Glomerular visceral epithelial cell (primary cell): ENCODE data around the gene PRRT3.

ENCODE experiments used
- DNase-seq: peaks from one replicate; pipeline ENCODE4 v3.0.0-alpha.2; 2016; ENCODE audit errors: extremely low spot score

The PRRT3 gene

DNA sequence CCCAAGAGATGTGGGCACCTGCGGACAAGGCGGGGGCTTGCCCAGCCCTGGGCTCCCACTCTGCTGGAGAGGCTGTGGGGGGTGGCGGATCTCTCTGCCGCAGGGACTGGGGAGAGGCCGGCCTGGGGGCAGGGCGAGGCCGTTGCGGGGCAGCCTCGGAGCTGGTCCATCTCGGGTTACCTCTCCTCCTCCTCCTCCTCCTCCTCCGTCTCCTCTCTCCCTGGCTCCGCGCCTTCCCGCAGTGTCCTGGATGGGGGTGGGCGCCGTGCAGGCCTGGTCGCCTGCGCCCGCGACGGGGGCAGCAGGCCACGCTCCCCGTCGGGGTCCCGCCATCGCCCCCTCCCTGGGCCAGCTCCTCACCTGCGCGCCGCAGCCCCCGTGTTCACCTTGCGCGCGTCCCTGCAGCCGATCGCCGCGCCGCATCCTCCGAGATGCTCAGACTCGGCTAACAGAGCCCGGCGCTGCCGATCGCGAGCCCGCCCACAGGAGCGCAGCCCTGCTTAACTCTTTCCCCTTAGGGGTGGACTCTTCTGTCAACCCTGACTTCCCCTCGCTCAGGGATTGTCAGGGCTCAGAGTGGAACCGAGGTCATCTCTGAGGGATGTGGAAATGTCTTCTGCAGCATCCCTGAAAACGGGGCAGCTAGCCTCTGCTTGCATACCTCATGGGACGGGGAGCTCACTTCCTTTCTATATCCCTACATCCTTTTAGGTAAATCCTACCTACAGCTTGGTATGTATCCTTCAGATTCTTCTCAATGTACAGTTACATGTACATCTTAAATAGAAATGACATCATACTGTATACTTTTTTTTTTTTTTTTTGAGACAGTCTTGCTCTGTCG is at the start of gene PRRT3:
PRRT3 (minus strand) TSS at position 447 of the 844 bp plus-strand sequence. CDS start 2,293 bp downstream, outside the sequence.
- DNase-seq = peak; percentile 42

DNA sequence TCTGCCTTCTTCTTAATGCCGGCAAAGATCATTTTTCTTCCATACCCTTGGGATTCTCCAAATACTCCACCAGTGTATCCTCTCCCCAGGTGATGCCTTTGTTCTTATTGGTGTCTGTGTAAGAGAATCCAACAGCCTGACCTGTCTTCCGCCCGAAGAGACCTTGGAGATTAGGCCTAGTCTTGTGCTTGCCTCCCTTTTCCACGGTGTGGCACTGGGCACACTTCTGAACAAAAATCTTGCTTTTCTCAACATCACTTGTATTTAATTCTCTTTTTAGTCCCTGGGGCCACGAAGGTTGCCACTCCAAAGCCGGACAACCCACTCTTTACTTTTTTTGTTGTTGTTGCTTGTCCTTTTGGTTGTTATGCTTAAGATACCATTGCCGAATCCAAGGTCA is 48.5 kb upstream of the PRRT3 start:
- DNase-seq = no peak

- DNase-seq = no peak
Measured at GRCh38 chr3:9994086-9994844, 42.1 kb upstream of the PRRT3 start.

DNA sequence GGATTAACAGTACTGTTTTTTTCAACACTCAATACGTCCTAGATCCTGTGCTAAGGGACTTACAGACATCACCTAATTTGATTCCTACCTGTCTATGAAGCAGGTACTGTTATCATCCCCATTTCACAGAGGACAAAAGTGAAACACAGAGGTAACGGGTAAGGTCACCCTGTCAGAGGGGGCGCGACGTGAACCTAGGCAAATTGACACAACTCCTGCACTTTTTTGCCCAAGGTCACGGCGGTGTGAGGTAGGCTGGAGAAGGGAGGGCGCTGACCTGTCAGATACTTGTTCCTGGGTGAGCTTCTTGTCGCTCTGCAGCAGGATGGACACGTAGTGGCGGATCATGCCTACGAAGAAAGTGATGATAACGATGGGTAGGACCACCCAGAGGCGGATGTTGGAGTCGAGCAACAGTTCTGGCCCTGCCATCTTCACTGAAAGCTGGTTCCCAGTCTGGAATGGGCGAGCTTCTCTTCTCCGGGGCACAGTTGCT is 34.1 kb upstream of the PRRT3 start:
- no peak for DNase-seq

DNA sequence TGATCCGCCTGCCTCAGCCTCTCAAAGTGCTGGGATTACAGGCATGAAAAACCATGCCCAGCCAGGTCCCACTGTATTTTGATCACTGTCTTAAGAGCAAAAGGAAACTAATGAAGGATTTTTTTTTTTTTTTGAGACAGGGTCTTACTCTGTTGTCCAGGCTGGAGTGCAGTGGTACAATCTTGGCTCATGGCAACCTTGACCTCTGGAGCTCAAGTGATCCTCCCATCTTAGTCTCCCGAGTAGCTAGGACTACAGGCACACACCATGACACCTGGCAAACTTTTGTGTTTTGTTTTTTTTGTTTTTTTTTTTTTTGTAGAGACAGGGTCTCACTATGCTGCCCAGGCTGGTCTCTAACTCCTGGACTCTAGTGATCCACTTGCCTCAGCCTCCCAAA is 28.0 kb upstream of the PRRT3 start:
- DNase-seq = no peak

- DNase-seq = no peak
Measured at GRCh38 chr3:9978710-9979305, 26.6 kb upstream of the PRRT3 start.

DNA sequence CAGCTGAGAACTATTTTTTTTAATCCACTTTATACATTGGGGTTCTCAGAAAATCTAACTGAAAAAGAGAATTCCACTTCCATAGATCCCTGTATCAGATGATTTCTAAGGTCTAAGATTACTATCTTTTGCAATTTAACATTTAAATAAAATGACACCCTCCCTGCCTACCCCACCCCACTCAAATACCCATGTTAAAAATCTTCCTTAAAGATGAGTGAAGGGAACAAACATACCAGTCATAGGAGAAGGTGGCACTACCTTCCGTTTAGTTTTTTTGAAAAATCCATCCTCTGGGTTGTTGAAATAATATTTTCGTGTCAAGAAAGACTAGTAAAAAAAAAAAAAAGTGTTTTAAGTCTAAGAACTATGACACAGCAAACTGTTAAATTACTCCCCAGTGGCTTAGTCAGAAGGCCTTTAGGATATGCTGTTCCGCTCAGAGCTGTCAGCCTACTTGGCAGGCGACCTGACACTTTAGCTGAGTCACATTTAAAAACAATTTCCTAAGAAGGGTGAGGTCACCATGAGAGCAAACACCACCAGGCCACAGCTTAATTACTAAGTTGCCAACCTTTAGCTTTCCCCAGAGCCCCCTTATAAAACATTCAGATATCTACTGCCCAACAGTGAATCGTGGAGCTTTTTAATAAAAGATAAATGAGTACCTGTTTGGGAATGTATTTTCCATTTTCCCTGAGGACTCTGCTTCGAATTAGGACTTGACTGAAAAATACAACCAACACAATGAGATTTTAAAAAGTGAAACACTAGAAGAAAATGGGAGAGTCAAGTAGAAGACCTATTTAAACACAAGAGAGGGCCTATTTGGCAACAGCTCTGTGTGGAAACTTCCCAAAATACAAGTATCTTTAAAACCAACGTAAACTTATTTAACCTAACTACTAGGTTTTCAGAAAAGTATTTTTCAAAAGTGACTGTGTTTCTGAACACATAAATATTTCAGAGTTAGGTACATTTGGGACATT is 24.8 kb upstream of the PRRT3 start:
- DNase-seq = peak; percentile 86

DNA sequence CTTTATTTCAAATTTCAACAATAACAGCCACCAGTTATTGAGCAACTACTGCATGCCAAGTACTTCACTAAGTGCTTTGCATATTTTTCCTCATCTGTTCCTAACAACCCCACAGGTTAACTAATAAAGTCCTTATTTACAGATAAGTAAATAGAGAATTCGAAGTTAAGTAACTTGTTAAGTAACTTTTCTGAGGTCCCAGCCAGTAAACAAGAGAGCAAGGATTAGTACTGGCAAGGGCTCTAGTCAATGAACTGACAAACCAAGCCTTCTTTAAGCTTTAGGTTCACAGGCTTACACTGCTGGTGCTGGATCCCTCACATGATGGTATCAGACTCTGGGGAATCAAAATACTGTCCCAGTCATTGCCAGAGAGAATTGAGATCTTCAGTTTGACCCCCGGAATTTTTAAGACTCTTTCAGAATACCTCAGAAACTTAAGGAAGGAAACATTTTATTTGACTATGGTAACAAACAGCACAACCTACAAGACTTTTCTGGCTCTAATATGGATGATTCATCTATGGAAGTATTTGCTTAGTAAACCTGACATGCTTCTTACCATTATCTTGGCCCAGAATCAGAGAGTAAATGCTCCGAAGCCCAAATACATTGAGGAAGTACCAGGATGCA is 17.9 kb upstream of the PRRT3 start:
- peak; percentile 22 for DNase-seq

GRCh38 chr3:9969632-9970019 is 17.4 kb upstream of the PRRT3 start:
- DNase-seq = no peak

GRCh38 chr3:9966841-9967240 is 14.6 kb upstream of the PRRT3 start:
- DNase-seq = no peak

DNA sequence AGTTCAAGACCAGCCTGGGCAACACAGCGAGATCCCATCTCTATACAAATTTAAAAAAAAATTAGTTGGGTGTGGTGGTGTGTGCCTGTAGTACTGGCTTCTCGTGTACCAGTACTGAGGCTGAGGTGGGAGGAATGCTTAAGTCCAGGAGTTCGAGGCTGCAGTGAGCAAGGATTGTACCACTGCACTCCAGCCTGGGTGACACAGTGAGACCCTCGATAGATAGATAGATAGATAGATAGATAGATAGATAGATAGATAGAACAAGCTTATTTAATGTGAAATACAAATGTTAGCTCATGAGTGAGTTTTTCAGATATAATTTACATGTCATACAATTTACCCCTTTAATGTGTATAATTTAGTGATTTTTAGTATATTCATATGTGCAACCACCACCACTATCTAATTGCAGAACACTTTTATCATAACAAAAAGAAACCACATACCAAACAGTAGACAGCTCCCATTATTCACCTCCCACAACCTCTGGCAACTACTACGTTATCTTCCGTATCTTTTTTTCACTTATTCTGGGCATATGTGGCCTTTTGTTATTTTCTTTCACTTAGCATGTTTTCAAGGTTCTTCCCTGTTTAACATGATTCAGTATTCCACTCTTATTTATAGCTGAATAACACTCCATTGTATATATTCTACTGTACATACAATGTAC is 13.1 kb upstream of the PRRT3 start:
- DNase-seq = no peak

DNA sequence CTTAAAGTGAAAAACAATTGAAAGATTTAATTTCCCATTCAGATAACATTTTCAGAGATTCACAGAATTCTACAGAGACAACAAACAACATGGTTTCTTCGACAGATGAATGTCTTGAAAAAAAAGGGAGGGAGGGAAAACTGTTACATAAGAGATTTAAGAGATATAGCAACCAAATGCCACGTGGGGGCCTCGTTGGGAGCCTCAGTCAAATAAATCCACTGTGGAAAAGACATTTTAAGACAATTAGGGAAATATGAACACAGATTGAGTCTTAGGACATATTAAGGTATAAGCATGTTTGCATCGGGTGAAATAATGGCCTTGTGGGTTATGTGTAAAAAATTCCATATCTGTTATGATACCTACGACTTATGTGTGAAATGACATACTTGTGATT is 5.0 kb upstream of the PRRT3 start:
- DNase-seq = no peak

- no peak for DNase-seq
Measured at GRCh38 chr3:9955611-9956352, 3.6 kb upstream of the PRRT3 start.

GRCh38 chr3:9955067-9955502 is 2.9 kb upstream of the PRRT3 start:
- no peak for DNase-seq

- DNase-seq = no peak
Measured at GRCh38 chr3:9951598-9951961, 628 bp downstream of the PRRT3 start.

GRCh38 chr3:9951126-9951525 is 1.1 kb downstream of the PRRT3 start:
- DNase-seq = no peak

- no peak for DNase-seq
Measured at GRCh38 chr3:9949626-9950025, 2.6 kb downstream of the PRRT3 start.

GRCh38 chr3:9949115-9949514 is 3.1 kb downstream of the PRRT3 start:
- no peak for DNase-seq

- no peak for DNase-seq
Measured at GRCh38 chr3:9948586-9948985, 3.6 kb downstream of the PRRT3 start.
